Neural crest cell (in vitro differentiated cells): ENCODE measurements around the gene MAGEA4. TPM values are rescaled to one million over a fixed set of nuclear protein-coding genes. Genes with fewer than 3 reads are reported as not detected.
A peak's percentile ranks its signal among the peaks of the same experiment; 100 is the strongest.

Source experiments
- DNase-seq: peaks from one replicate; pipeline ENCODE4 v3.0.0; 2021; ENCODE audit warnings: low read depth, mixed read lengths, low spot score
- H3K27ac Mint-ChIP-seq: one replicate; pipeline ENCODE4 v1.8.0; 2021; ENCODE audit warnings: mild to moderate bottlenecking, mixed read lengths; ENCODE audit not compliant: unreplicated experiment
- H3K27me3 Mint-ChIP-seq: 2 replicates; pipeline ENCODE4 v1.8.0; 2021; ENCODE audit warnings: low read depth, mild to moderate bottlenecking, mixed read lengths
- H3K36me3 Mint-ChIP-seq: 2 replicates; pipeline ENCODE4 v1.8.0; 2021; ENCODE audit warnings: low read depth, mild to moderate bottlenecking, mixed read lengths
- H3K4me1 Mint-ChIP-seq: 2 replicates; pipeline ENCODE4 v1.8.0; 2021; ENCODE audit warnings: mixed read lengths
- H3K4me3 Mint-ChIP-seq: one replicate; pipeline ENCODE4 v1.8.0; 2021; ENCODE audit warnings: mild to moderate bottlenecking, mixed read lengths
- H3K9me3 Mint-ChIP-seq: 2 replicates; pipeline ENCODE4 v1.8.0; 2021; ENCODE audit warnings: mixed read lengths
- microRNA-seq: library from miRNA; unstranded; fragments of <30 nt; microRNA quantifications from one replicate; pipeline ENCODE4, GENCODE V29; 2020
- total RNA-seq: library from RNA; stranded (reverse); gene quantifications from 2 replicates; pipeline ENCODE4 v1.2.1, GENCODE V29; 2021
- TF ChIP-seq, protein P1 (sequence below): fragments of 200-600 bp; sonication (generic); conservative IDR thresholded peaks from 2 replicates; pipeline ENCODE4 v1.5.0; 2021; ENCODE audit warnings: antibody characterized with exemption, mild to moderate bottlenecking

MAGEA4 gene
- total RNA-seq, 1 donor from 2014 or later = not detected

DNA sequence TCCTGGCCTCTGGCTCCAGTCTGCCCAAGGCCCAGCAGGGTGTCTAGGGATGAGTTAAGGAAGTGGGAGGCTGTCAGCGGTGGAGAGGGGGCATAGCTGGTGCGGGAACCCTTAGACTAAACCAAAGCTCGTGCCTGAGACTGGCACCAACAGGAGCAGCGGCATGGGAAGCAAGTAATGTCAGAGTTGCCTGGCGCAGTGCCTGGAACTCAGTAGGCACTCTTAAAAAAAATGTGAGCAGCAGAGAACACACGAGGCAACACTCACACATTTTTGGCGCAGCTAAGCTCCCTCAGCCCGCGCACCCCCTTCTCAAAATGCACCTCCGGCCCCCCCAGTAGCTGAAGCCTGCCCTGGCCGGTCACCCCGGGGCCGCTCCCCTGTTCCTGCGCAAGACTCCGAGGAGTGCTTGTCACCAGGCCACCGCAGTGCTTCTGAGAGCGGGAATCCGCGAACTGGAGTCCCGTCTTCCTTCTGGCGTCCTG lies 61.2 kb downstream of the MAGEA4 start:
- DNase-seq = no peak

More for the DNA sequence above, 61.2 kb downstream of the MAGEA4 start:
- H3K27ac Mint-ChIP-seq = no peak overlapping the region
- peaks cover 2% of the 10 kb centered on the region for H3K36me3 Mint-ChIP-seq
- peaks cover 62% of the 10 kb centered on the region for H3K27me3 Mint-ChIP-seq
- no peaks in the 10 kb centered on the region for H3K4me1 Mint-ChIP-seq
- peaks cover 6% of the 10 kb centered on the region for H3K9me3 Mint-ChIP-seq
- TF ChIP-seq, protein P1, sequence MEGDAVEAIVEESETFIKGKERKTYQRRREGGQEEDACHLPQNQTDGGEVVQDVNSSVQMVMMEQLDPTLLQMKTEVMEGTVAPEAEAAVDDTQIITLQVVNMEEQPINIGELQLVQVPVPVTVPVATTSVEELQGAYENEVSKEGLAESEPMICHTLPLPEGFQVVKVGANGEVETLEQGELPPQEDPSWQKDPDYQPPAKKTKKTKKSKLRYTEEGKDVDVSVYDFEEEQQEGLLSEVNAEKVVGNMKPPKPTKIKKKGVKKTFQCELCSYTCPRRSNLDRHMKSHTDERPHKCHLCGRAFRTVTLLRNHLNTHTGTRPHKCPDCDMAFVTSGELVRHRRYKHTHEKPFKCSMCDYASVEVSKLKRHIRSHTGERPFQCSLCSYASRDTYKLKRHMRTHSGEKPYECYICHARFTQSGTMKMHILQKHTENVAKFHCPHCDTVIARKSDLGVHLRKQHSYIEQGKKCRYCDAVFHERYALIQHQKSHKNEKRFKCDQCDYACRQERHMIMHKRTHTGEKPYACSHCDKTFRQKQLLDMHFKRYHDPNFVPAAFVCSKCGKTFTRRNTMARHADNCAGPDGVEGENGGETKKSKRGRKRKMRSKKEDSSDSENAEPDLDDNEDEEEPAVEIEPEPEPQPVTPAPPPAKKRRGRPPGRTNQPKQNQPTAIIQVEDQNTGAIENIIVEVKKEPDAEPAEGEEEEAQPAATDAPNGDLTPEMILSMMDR = no peak
- peak overlapping the region; percentile 25 for H3K4me3 Mint-ChIP-seq

Small RNAs within 50 kb of the gene (microRNA-seq; reads per million reads assigned to microRNA genes)
- 58.0 reads per million, percentile 53 among the genes with 10 or more reads in this experiment for gene MIR224
- 35.5 reads per million, percentile 44 among the genes with 10 or more reads in this experiment for gene MIR452

Other genes starting within 250 kb of the MAGEA4 start
- gene PRRG3, start 217.4 kb upstream of the MAGEA4 start, total RNA-seq = 2.6 and 2.9 TPM in 2 replicates
- not detected in 2 replicates for gene FATE1, start 196.9 kb upstream of the MAGEA4 start, total RNA-seq
- not detected in 2 replicates for gene CNGA2, start 178.1 kb upstream of the MAGEA4 start, total RNA-seq
- 0.44 and 0.50 TPM in 2 replicates for gene GABRE, start 61.8 kb downstream of the MAGEA4 start, total RNA-seq
- gene MAGEA10, start 225.7 kb downstream of the MAGEA4 start, total RNA-seq = not detected in 2 replicates